ENCODE results near the gene VASP. TPM values are rescaled to one million over a fixed set of nuclear protein-coding genes. Genes with fewer than 3 reads are reported as not detected.

The VASP gene
- total and polyA plus RNA-seq, 2 of the 13 experiments (the other 11 are each of a cell fraction or from before 2014, with no cell fraction given): 41.8 to 67.1 TPM

DNA sequence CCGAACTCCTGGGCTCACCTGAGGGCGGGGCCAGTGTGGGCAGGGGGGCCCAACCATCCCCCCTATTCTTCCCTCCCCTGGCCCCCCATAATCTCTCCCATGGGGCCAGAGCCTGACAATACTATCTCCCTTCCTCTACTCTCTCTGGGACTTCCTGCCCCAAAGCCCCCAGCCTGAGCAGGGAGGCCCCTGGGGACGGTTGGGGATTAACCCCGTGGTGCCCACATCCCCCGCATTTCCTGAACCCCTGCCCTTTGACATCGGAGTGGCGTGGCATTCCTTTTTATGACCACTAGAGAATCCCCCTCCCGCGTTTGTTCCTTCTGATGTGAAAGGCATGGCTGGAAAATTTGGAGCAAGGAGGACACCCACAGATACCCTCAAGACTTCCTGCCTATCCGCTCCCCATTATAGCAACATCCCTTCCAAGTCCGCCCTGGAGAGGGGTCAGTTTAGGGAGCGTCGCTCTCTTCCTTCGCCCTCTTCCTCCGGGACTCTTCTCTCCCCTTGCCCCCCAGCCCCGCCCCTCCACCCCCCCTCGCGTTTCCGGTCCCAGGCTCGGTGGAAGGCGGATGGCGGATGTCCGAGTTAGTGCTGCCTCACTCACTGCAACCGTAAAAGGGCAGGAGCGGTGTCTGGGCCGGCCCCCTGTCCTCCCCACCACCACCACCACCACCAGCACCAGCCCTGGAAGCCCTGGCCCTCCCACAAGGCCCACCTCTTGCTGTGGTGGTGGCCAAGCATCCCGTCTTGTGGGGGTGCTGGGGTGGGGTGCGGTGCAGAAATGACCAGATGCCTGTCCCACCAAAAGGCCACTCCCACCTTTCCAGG, 1.8 kb downstream of the VASP start (continued):
- TF ChIP-seq KIAA2018 (CRISPR knock-in tag; IDR thresholded peaks at IDR 0.05; ENCODE audit: borderline replicate concordance): no peak
- TF ChIP-seq SNAI1 (CRISPR knock-in tag; IDR thresholded peaks at IDR 0.05; ENCODE audit: borderline replicate concordance): no peak
- TF ChIP-seq, protein P1, sequence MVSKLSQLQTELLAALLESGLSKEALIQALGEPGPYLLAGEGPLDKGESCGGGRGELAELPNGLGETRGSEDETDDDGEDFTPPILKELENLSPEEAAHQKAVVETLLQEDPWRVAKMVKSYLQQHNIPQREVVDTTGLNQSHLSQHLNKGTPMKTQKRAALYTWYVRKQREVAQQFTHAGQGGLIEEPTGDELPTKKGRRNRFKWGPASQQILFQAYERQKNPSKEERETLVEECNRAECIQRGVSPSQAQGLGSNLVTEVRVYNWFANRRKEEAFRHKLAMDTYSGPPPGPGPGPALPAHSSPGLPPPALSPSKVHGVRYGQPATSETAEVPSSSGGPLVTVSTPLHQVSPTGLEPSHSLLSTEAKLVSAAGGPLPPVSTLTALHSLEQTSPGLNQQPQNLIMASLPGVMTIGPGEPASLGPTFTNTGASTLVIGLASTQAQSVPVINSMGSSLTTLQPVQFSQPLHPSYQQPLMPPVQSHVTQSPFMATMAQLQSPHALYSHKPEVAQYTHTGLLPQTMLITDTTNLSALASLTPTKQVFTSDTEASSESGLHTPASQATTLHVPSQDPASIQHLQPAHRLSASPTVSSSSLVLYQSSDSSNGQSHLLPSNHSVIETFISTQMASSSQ (IDR thresholded peaks at IDR 0.05; ENCODE audit: low read depth): no peak
- TF ChIP-seq, protein P1 (CRISPR knock-in tag; IDR thresholded peaks at IDR 0.05; ENCODE audit: borderline replicate concordance): no peak; the same call in 1 of the 2 replicates
- TF ChIP-seq, protein P2, sequence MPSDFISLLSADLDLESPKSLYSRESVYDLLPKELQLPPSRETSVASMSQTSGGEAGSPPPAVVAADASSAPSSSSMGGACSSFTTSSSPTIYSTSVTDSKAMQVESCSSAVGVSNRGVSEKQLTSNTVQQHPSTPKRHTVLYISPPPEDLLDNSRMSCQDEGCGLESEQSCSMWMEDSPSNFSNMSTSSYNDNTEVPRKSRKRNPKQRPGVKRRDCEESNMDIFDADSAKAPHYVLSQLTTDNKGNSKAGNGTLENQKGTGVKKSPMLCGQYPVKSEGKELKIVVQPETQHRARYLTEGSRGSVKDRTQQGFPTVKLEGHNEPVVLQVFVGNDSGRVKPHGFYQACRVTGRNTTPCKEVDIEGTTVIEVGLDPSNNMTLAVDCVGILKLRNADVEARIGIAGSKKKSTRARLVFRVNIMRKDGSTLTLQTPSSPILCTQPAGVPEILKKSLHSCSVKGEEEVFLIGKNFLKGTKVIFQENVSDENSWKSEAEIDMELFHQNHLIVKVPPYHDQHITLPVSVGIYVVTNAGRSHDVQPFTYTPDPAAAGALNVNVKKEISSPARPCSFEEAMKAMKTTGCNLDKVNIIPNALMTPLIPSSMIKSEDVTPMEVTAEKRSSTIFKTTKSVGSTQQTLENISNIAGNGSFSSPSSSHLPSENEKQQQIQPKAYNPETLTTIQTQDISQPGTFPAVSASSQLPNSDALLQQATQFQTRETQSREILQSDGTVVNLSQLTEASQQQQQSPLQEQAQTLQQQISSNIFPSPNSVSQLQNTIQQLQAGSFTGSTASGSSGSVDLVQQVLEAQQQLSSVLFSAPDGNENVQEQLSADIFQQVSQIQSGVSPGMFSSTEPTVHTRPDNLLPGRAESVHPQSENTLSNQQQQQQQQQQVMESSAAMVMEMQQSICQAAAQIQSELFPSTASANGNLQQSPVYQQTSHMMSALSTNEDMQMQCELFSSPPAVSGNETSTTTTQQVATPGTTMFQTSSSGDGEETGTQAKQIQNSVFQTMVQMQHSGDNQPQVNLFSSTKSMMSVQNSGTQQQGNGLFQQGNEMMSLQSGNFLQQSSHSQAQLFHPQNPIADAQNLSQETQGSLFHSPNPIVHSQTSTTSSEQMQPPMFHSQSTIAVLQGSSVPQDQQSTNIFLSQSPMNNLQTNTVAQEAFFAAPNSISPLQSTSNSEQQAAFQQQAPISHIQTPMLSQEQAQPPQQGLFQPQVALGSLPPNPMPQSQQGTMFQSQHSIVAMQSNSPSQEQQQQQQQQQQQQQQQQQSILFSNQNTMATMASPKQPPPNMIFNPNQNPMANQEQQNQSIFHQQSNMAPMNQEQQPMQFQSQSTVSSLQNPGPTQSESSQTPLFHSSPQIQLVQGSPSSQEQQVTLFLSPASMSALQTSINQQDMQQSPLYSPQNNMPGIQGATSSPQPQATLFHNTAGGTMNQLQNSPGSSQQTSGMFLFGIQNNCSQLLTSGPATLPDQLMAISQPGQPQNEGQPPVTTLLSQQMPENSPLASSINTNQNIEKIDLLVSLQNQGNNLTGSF (CRISPR knock-in tag; IDR thresholded peaks at IDR 0.05): no peak
- TF ChIP-seq ZNF468 (CRISPR knock-in tag; IDR thresholded peaks at IDR 0.05): no peak
- TF ChIP-seq REL (CRISPR knock-in tag; conservative IDR thresholded peaks at IDR 0.05): no peak
- 0 out of 2 replicates have a peak, but pooled peaks have one; percentile 2 for TF ChIP-seq IRF2 (CRISPR knock-in tag; IDR thresholded peaks at IDR 0.05)
- no peak for TF ChIP-seq ZNF136 (CRISPR knock-in tag; IDR thresholded peaks at IDR 0.05; ENCODE audit: low read depth)
